ENCODE data around the gene RLIM.

The RLIM gene

DNA sequence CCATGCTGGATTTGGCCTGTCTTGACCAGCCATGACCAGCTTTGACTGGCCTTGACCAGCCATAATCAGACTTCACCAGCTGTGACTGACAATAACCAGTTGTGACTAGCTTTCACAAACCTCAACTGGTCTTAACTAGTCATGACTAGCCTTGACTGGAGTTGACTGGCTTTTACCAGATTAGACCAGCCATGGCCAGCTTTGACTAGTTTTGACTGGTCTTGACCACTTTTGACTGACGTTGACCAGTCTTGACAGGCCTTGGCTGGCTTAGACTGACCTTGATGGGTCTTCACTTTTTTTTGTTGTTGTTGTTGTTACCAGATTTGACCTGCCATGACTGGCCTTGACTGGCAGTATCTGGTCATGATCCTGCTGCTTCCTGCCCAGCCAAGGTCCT lies 67.4 kb downstream of the RLIM start:
- no peak for DNase-seq (ENCODE audit: extremely low read depth, insufficient read length)
- TF ChIP-seq, protein P1, sequence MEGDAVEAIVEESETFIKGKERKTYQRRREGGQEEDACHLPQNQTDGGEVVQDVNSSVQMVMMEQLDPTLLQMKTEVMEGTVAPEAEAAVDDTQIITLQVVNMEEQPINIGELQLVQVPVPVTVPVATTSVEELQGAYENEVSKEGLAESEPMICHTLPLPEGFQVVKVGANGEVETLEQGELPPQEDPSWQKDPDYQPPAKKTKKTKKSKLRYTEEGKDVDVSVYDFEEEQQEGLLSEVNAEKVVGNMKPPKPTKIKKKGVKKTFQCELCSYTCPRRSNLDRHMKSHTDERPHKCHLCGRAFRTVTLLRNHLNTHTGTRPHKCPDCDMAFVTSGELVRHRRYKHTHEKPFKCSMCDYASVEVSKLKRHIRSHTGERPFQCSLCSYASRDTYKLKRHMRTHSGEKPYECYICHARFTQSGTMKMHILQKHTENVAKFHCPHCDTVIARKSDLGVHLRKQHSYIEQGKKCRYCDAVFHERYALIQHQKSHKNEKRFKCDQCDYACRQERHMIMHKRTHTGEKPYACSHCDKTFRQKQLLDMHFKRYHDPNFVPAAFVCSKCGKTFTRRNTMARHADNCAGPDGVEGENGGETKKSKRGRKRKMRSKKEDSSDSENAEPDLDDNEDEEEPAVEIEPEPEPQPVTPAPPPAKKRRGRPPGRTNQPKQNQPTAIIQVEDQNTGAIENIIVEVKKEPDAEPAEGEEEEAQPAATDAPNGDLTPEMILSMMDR (IDR thresholded peaks at IDR 0.05; ENCODE audit: insufficient read depth, low read length, poor library complexity, severe bottlenecking): no peak
- no peak overlapping the region for H3K4me3 ChIP-seq (replicated peaks; ENCODE audit: low read depth, low read length)
- H3K27me3 ChIP-seq (replicated peaks; ENCODE audit: control insufficient read depth, insufficient read depth, low read length): no peaks in the 10 kb centered on the region
- no peaks in the 10 kb centered on the region for H3K36me3 ChIP-seq (ENCODE audit: control insufficient read depth, insufficient read depth, low read length)

GRCh38 chrX:74545880-74546523 lies 68.4 kb downstream of the RLIM start:
- TF ChIP-seq, protein P1 (IDR thresholded peaks at IDR 0.05; ENCODE audit: insufficient read depth, low read length, poor library complexity, severe bottlenecking): no peak
- no peak for DNase-seq (ENCODE audit: extremely low read depth, insufficient read length)
- Histone ChIP-seq H3K27me3 (replicated peaks; ENCODE audit: control insufficient read depth, insufficient read depth, low read length) (no peaks in the 10 kb centered on the region), H3K4me3 (replicated peaks; ENCODE audit: low read depth, low read length) (no peak overlapping the region), H3K36me3 (ENCODE audit: control insufficient read depth, insufficient read depth, low read length) (no peaks in the 10 kb centered on the region)

DNA sequence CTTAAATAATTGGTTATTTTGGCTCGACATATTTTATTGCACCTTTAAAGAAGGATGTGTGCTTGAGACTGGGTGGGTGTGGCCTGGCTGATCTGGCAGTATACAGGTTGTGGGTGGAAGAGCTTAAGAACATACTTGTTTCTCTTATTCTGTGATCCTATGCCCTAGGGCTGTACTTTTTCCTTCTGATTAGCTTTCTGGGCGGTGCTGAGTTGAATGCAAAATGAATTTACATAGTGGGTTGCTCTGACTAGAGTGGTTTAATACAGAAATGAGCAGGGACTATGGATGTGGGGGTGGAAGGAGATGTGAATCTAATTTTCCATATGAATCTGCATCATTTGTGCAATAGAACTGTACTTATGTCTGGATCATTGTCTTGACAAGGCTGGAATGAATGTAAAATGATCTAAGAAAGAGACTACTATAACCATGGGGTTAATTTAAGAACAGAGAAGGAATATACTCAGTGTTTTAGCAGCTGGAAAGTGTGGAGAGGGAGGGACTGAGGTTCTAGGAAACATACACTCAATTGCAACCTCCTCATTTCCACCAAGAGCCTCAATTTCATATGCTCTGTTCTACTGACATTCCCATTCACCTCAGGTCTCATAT lies 73.7 kb downstream of the RLIM start:
- no peaks in the 10 kb centered on the region for H3K36me3 ChIP-seq (ENCODE audit: control insufficient read depth, insufficient read depth, low read length)
- no peak for DNase-seq (ENCODE audit: extremely low read depth, insufficient read length)
- H3K4me3 ChIP-seq (replicated peaks; ENCODE audit: low read depth, low read length): no peak overlapping the region
- no peaks in the 10 kb centered on the region; the same call in 1 of the 2 replicates for H3K27me3 ChIP-seq (replicated peaks; ENCODE audit: control insufficient read depth, insufficient read depth, low read length)
- TF ChIP-seq, protein P1 (IDR thresholded peaks at IDR 0.05; ENCODE audit: insufficient read depth, low read length, poor library complexity, severe bottlenecking): no peak

DNA sequence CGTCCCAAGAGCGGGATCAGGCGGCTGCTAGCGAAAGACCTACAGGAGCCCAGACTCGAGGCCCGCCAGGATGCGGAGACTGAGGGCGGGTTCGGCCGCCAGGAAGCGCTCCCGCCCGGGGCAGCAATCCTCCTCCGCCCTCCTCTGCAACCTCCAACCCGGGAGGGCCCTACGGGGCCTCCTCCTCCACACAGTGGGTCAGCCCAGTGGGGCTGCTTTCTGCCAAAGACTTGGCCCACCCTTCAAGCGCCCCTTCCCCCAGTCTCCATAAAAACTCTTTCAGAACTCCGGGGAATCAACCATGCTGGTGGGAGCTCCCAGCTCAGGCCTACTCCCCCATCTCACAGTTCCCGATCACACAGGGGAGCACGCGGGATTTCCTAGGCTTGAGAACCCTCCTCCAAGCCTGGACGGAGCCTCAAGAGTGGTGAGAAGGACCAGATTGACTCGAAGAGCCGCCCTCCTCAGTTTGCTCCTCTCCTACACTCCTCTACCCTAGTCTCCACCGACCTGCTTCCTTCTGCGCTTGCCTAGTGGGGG lies 77.5 kb downstream of the RLIM start:
- Histone ChIP-seq H3K27me3 (replicated peaks; ENCODE audit: control insufficient read depth, insufficient read depth, low read length) (no peaks in the 10 kb centered on the region; the same call in 1 of the 2 replicates), H3K4me3 (replicated peaks; ENCODE audit: low read depth, low read length) (peak overlapping the region; percentile 55), H3K36me3 (ENCODE audit: control insufficient read depth, insufficient read depth, low read length) (no peaks in the 10 kb centered on the region)
- TF ChIP-seq, protein P1 (IDR thresholded peaks at IDR 0.05; ENCODE audit: insufficient read depth, low read length, poor library complexity, severe bottlenecking): no peak
- no peak for DNase-seq (ENCODE audit: extremely low read depth, insufficient read length)

DNA sequence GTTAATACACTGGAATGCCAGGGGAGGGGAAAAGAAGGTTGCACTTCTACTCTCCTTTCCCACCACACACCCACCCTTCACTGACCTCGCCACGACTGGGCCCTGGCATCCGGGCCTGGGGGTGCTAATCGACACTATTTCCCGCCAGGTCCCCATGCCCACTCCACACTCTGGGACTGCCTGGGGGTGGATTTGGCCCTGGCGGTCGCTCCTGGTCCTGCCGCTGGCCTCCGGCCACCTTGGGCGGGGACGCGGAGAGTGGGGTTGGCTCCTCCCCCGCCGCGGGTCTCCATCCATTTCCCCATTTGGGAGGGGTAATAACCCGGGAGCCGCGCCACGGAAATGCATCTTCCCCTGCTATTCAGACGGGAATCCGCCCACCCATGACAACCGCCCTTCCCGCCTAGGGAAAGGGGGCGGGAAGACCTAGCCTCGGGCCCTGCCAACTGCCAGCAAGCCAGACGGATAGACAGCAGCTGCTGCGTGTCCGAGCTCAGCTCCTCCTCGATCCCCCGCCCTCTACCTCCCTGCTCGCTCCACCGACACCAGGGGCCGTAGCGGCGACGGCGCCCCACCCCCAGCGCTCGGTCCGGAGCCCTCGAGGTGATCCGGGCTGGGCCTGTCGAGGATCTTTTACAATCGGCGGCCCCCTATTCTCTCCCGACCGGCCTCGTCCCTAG lies 78.1 kb downstream of the RLIM start:
- H3K36me3 ChIP-seq (ENCODE audit: control insufficient read depth, insufficient read depth, low read length): no peaks in the 10 kb centered on the region
- peak; percentile 42 for DNase-seq (ENCODE audit: extremely low read depth, insufficient read length)
- no peaks in the 10 kb centered on the region; the same call in 1 of the 2 replicates for H3K27me3 ChIP-seq (replicated peaks; ENCODE audit: control insufficient read depth, insufficient read depth, low read length)
- peak overlapping the region; percentile 55 for H3K4me3 ChIP-seq (replicated peaks; ENCODE audit: low read depth, low read length)
- TF ChIP-seq, protein P1 (IDR thresholded peaks at IDR 0.05; ENCODE audit: insufficient read depth, low read length, poor library complexity, severe bottlenecking): peak; percentile 21

All from GM06990 (cell line).